Esophagus mucosa (tissue), 1 donor: ENCODE results near the gene LRP3. TPM values are rescaled to one million over a fixed set of nuclear protein-coding genes. Genes with fewer than 3 reads are reported as not detected.
"Not testable (repeated sequence)": the region's sequence is repeated elsewhere in the genome, so short reads cannot be mapped to it uniquely, and the experiment has no call there.

ENCODE experiments used
- ATAC-seq: fragments of 200-7000 bp; cut with Tn5 transposase; one replicate; pipeline ENCODE4 v1.9.1; 2020
- total RNA-seq: library from RNA; stranded (reverse); gene quantifications from one replicate; pipeline ENCODE4 v1.2.4, GENCODE V29; 2023
- donor health status: DM: yes; HTN: yes; CAD: no.

Gene LRP3
- 3.9 TPM for total RNA-seq

DNA sequence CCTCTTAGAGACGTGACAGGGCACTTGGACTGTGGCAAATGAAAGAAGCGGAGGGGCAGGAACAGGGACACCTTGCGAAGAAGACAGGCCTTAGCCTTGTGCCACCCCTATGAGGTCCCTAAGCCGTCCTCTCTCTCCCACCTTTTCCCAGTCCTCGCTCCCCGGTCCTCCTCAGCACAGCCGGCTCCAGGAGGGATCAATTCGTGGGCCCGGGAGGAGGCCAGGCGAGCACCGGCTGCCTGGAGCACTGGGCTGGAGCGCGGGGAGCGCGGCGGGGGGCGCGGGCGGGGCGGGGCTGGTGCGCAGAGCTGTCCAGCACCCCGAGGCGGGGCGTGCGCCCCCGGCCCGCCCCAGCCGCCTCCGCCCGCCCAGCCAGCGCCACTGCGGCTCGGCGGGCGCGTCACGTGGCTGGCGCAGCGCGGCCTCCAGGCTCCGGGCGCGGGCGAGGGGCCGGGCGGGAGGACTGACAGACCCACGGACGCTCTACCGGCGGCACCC, at the start of gene LRP3:
TSS of gene LRP3 (plus strand) at position 466 of the 498 bp plus-strand sequence. CDS start 456 bp downstream, outside the sequence.
- ATAC-seq = peak; percentile 33

GRCh38 chr19:33146209-33146608, 47.9 kb upstream of the LRP3 start:
- ATAC-seq = no peak

- no peak for ATAC-seq
Observed at GRCh38 chr19:33147538-33147937, 46.6 kb upstream of the LRP3 start.

DNA sequence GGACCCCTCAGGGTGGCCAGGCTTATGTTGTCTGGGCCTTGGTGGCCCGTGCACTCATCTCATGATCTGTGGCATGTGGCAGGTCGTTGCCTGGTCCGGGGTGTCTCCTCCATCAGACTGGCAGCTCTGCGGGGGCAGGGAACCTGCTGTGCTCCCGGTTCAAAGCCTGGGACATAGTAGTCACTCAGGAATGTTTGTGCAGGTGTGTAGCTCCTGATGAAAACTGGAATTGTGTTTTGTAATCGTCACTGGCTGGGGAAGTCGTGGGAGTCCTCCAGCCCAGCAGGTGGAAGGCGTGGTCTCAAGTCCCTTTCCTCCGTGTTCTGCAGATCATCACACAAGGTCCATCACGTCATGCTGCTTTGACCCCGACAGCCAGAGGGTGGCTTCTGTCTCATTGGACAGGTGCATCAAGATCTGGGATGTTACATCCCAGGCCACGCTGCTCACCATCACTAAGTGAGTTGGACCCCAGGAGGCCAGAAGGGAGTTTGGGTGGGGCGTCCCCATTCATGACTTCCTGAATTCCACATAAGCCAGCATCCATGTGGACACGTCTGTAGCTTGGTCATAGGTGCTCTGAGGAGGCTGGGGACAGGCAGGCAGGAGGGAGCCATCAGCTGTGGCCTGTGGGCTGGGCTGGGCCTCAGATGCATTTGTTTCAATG, 43.1 kb upstream of the LRP3 start:
- no peak for ATAC-seq

DNA sequence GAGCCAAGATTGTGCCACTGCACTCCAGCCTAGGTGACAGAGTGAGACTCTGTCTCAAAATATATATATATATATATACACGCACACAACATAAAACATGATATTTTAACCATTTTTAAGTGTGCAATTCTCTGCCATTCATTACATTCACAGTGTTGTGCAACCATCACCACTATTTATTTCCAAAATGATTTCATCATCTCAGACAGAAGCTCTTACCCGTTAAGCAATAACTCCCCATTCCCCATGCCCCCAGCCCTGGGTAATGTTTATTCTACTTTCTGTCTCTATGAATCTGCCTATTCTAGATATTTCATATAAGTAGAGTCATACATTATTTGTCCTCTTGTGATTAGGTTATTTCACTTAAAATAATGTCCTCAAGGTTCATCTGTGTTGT, 42.0 kb upstream of the LRP3 start:
- no peak for ATAC-seq

DNA sequence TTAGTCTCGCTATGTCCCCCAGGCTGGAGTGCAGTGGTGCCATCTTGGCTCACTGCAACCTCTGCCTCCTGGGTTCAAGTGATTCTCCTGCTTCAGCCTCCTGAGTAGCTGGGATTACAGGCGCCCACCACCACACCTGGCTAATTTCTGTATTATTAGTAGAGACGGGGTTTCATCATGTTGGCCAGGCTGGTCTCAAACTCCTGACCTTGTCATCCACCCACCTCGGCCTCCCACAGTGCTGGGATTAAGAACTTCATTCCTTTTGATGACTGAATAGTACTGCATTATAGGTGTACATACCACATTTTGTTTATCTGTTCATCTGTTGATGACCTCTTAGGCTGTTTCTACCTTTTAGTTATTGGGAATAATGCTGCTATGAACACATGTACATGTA, 41.5 kb upstream of the LRP3 start:
- ATAC-seq = not testable (repeated sequence)

- ATAC-seq = not testable (repeated sequence)
Observed at GRCh38 chr19:33154313-33154712, 39.8 kb upstream of the LRP3 start.

GRCh38 chr19:33156334-33156733, 37.8 kb upstream of the LRP3 start:
- ATAC-seq = no peak

DNA sequence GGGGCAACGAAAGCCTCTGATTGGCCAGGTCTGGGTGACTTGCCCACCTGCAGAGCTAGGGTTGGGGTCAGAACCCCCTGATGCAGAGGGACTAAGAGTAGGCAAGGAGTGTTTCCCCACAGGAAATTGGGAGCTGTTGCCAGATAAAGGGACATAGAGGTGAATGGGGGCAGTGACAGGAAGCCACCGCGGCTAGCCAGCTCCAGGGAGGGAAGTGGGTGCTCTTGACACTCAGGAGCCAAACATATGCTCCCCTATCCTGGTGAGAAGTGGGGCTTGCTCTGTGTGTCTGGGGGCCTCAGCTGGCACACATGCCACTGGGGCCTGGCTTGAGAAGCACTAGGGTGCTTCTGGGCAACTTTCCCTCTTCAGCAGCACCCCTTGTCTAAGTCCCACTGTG, 36.2 kb upstream of the LRP3 start:
- ATAC-seq = no peak

DNA sequence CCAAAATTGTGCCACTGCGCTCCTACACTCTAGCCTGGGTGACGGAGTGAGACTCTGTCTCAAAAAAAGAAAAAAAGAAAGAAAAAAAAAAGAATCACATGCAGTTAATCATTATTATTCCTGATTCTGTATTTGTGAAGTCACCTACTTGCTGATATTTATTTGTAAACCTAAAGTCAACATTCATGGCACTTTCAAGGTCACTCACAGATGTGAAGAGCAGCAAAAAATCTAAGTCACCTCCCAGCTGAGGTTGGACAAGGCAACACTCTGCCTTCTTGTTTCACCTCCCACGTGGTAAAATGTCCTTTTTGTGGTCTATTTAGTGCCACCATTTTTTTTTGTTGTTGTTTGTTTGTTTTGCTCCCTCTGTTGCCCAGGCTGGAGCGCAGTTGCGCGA, 35.8 kb upstream of the LRP3 start:
- ATAC-seq = no peak

DNA sequence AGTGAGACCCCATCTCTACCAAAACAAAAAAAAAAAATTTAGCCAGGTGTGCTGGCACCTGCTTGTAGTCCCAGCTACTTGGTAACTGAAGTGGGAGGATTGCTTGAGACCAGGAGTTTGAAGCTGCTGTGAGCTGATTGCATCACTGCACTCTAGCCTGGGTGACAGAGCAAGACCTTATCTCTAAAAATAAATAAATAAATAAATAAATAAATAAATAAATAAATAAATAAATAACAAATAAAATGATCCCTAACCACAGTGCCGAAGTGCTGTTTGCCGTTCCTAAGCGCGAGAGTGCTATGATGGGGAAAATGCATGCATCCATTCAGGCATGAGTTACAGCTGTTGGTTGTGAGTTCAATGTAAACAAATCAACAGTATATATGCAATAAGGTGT, 35.0 kb upstream of the LRP3 start:
- no peak for ATAC-seq

GRCh38 chr19:33159893-33160292, 34.2 kb upstream of the LRP3 start:
- ATAC-seq = no peak

DNA sequence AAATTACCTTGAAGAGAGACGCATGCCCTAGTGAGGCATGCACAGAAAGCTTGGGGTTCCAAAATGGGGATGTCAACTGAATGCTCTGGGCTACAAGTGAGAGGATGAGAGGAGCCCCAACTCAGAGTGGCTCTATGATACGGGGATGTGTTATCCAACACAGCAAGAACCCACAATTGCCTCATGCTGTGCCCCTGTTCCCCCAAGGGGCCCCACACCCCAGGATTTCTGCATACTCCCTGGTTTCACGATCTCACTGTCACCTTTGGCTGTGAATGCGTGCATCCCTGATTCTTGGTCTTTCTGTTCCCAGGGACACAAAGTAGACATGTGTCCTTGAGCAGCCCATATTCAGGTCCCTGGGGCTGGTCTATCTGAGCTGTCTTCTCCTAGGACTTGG, 32.9 kb upstream of the LRP3 start:
- ATAC-seq = no peak

DNA sequence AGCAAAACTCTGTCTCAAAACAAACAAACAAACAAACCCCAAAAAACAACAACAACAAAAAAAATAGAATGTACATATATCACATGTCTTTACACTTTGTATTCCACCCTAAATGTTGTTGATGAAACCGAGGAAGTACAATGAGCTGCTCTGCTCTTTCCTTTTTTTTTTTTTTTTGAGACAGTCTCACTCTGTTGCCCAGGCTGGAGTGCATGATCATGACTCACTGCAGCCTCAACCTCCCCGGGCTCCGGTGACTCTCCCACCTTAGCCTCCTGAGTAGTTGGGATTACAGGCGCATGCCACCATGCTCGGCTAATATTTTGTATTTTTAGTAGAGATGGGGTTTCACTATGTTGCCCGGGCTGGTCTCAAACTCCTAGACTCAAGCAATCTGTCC, 30.6 kb upstream of the LRP3 start:
- no peak for ATAC-seq

GRCh38 chr19:33166037-33166436, 28.1 kb upstream of the LRP3 start:
- ATAC-seq = not testable (repeated sequence)

DNA sequence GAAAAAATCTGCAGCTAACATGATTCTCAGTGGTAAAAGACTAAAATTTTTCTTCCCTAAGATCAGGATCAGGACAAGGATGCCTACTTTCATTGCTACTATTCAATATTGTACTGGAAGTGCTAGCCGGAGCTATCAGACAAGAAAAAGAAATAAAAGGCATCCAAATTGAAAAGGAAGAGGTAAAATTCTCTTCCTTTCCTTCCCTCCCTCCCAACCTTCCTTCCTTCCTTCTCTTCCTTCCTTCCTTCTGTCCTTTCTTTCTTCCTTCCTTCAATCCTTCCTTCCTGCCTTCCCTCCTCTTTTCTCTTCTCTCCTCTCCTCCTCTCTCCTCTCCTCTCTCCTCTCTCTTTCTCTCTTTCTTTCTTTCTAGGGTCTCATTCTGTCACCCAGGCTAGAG, 26.7 kb upstream of the LRP3 start:
- ATAC-seq = no peak

- ATAC-seq = no peak
Observed at GRCh38 chr19:33168528-33168927, 25.6 kb upstream of the LRP3 start.

DNA sequence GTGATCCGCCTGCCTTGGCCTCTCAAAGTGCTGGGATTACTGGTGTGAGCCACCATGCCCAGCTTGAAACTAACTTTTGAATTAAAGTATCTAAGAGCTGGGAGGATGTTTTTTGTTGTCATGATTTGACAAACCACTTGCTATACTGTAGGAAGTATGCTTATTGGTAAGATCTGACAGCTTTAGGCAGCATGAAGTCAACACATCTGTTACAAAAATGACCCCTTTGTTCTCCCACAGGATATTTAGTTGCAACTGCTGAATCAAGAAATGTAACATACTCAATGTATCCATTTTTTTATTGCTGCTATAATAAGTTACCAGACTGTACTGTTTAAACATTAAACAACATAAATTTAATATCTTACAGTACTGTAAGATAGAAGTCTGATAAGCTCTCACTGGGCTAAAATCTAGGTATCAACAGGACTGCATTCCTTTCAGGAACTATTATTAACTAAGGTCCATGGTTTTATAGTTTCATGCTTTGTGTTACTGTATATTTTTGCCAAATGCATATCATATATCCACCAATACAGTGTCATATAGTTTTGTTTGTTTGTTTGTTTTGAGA, 22.8 kb upstream of the LRP3 start:
- no peak for ATAC-seq

DNA sequence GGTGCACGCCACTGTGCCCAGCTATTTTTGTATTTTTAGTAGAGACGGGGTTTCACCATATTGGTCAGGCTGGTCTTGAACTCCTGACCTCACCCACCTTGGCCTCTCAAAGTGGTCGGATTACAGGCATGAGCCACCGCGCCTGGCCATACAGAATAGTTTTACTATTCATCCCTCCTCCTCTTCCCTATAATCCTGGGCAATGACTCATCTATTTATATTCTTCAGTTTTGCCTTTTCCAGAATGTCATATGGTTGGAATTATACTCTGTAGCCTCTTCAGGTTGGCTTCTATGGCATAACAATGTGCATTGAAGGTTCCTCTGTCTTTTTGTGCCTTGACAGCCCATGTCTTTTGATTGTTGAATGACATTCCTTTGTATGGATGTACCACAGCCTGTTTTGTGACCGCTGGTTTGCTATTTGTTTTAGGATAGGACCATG, 22.2 kb upstream of the LRP3 start:
- ATAC-seq = no peak

- ATAC-seq = no peak
Observed at GRCh38 chr19:33174186-33174585, 19.9 kb upstream of the LRP3 start.

GRCh38 chr19:33175156-33175782, 18.9 kb upstream of the LRP3 start:
- ATAC-seq = no peak

DNA sequence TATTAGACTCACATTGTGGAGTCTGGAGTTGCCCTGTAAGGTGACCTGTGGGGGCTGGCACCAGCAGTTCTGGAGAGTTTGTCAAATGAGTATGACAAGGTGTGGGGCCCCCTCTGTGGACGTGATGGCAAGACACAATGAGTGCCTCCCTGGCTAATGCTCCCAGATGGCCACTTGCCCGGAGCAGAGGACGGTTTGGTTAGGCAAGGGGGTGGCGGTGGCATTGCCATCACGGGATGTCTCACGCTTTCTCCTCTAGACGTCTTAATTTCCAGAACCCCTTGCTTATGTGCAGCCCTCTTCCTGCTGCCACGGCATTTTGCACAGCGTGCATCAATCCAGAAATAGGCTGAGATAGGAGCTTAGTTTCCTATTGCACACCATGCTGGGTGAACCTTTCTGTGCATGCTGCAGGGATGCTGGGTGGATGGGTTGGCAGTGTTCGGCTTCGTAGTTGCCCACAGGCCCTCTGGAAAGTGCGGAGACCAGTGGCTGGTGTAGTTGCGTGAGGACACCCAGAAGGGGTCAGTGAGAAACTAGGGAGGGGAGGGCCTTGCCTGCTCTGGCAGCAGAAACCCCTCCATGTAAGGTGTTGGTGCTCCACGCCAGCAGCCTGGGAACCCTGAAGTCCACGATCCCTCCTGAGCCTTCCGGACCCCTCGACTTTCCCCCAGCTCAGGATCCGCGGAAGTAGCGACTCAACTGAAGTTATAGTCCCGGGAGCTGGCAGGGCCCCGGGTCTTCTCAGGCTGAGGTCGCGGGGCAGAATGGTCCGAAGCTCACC, 18.1 kb upstream of the LRP3 start:
- ATAC-seq = peak; percentile 0
